Stimulated activated CD8-positive, alpha-beta memory T cell treated with anti-CD3 and anti-CD28 coated beads, Interleukin-15, amount 100 ng/mL, for 24 hours (primary cell): ENCODE measurements around the gene SARDH.

Experiments used
- DNase-seq: peaks from one replicate; pipeline ENCODE4 v3.0.0-alpha.2; 2020; ENCODE audit warnings: low read depth

The SARDH gene

GRCh38 chr9:133669182-133669801 lies 68.9 kb downstream of the SARDH start:
- DNase-seq: no peak

DNA sequence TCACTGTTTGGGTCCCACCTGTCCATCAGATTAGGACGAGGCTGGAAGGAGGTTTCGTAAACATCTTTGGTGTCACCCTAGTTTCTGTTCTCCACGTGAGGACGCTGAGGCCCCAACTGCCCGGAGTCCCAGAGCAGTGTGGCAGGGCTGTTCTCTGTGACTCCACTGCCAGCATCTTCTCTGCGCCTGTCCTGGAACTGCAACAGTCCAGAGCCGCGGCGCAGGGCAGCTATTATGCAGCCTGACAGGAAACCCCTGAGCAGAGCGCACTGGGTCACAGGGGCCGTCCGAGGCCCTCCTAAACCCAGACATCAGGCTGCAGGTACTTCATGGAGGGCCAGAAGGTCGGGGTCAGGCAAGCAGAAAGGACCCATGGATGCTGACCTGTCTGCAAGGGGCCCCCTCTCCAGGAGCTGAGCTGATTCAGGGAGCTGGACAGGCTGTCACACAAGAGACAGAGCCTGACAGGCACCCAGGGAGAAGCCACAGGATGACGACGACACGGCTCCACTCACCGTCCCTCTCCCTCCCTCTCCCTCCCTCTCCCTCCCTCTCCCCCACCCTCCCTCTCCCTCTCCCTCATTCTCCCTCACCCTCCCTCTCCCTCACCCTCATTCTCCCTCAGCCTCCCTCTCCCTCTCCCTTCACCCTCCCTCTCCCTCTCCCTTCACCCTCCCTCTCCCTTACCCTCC lies 70.2 kb downstream of the SARDH start:
- no peak for DNase-seq

GRCh38 chr9:133666845-133667244 lies 71.3 kb downstream of the SARDH start:
- no peak for DNase-seq

GRCh38 chr9:133666387-133666786 lies 71.8 kb downstream of the SARDH start:
- DNase-seq: no peak

- no peak for DNase-seq
Observed at GRCh38 chr9:133665535-133665934, 72.6 kb downstream of the SARDH start.

- DNase-seq: no peak
Observed at GRCh38 chr9:133665096-133665495, 73.1 kb downstream of the SARDH start.

DNA sequence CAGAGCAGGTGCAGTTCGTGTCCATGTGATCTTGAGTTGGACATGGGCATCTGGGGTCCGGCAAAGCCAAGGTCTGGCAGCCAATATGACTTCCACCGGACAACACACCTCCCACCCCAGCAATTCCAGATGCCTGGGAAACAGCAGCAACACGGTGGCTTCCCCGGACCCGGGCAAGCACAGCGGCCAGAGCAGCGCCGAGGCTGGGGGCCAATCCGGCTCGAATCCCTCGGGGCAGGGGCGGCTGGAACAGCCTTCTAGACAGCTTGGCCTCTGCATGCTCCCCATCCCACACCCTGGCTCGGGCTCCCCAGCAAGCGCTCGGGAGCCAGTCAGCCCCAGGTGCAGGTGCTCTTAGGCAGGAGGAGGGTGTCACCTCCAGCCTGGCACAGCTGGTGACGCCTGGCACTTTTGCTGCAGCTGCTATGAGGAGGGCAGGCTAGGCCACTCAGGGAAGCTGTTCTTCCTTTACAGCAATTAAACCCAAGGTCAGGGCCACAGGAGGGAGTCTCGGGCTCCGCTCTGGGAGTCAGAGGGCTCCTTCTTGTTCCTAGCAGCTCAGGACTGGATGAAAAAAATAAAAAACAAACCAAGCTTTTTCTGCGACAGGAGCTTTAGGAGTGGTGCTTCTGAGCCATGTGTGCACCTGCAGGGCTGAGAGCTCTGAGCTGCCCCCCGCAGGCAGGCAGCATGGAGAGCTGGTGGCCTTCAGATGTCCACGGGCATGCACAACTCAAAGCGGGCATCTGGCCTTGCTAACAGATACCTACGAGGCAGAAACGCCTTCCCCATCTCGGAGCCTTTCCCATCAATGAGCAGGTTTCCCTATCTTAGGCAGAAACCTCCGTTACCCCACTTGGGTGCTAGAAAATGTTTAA lies 73.7 kb downstream of the SARDH start:
- DNase-seq: no peak

- DNase-seq: no peak
Observed at GRCh38 chr9:133661846-133662540, 76.2 kb downstream of the SARDH start.

DNA sequence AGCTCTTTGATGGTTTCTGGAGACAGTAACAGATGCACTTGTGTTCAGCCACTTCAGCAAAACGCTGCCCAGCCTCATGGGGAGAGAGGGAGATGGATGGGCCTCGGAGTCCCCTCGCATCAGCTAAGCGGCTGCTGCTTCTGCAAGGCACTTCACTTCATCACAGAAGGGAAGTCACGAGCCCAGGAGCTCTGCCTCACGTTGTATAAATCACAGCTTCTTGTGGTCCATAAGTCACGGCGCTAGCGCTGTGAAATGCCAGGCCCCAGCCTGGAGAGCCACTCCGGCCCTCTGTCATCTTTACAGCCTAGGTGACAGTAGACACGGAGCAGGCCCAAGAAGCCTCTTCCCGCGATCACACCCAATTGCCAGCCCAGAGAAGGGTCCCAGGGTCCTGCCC lies 78.6 kb downstream of the SARDH start:
- DNase-seq: no peak

DNA sequence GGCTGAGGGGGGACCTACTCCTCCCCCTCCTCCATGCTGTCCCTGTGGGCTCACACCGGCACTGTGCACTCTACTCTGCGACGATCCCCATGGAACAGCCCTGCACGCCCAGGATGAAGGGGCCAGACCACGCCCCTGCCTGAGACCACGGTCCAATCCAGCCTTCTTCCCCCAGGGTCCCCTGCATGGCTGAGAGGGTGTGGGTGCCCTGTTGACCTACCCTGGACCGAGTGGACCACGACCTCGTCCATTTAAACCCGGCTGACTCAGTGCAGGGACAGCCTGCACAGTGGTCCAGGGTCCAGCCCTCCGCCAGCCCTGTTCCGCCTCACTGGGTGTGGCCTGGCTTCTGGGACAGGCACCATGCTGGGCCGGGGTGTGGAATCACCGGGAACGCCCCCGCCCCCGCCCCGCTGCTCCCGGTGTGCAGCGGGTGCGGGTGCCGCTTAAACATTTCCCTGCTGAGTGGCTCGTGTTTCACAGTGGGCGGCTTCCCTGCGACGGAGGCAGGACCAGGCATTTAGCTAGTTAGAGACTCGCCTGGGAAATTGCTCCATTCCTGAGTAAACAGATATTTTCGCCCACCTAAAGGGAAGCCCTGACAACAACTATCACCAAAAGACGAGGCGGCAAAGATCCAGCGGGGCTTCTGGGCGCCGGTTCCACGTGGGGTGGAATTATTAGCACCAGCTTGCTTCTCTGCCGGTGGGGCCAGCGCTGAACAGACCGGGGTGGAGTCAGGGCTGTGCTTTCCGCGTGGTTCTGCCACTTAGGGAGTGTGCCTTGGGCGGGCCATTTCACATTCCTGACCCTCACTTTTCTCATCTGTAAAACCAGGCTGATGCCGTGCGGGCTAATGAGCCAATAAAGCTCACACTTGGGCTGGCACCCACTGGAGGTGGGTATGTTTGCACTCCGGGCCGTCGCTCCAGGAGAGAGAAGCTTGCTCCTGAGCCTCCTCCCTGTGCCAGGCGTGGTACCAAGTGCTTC lies 79.4 kb downstream of the SARDH start:
- DNase-seq: no peak

- no peak for DNase-seq
Observed at GRCh38 chr9:133657120-133657661, 81.0 kb downstream of the SARDH start.

- no peak for DNase-seq
Observed at GRCh38 chr9:133656211-133657119, 81.7 kb downstream of the SARDH start.

GRCh38 chr9:133655701-133656100 lies 82.5 kb downstream of the SARDH start:
- DNase-seq: no peak

DNA sequence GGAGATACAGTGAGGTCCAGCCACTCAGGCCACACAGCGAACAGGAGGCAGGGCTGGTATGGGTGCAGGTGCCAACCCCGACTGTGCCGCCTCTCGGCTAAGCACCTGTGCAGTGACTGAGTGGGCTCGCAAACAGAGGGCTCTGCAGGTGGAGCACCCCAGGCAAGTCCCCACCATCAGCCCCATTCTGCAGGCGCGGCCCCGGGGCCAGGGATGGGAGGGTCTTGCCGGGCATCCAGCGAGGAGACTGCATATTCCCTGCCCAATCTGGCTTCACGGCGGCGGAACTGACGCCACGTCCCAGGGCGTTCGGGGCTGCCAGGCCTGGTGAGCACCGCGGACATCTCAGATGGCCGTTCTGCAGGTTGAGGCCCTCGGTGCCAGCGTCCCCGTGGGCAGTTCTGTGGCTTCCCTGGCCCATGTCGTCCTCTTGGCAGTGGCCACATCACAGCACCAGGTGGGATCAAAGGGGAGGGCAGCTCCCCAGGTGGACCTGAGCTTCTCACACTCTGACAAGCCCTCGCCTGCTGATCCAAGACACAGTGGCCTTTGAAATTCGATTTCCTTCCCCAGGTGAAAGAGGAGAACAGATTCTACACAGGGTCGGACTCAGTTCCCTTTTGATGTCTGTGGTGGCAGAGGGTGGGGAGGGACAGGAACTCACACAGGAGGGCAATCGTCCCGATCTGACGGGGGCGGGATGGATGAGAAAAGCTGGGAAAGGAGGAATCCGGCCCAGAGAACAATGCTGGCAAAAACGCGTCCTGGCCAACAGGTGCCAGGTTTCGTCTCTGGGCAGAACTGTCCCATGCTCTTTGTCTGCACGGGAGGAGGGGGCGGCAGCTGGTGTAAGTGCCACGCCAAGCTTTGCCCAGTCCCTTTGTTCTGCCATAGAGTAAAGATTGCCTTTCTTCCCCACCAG lies 83.2 kb downstream of the SARDH start:
- DNase-seq: no peak

DNA sequence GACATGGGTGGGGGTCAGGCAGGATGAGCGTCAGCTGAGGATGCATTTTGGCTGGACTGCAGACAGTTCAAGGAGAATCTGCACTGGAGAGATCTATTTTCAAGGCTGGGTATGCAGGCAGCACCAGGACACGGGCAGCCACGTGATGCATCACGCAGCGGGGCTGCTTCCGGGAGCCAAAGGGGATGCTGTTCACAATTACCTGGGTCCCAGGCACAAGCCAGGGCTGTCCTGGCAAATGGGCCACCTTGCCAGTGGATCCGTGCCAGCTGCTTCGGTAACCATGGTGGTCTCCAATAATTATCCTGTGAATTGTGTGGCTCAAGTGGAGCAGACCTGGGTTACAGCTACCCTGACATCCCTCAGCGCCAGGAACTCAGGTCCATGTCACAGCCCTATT lies 84.5 kb downstream of the SARDH start:
- no peak for DNase-seq

GRCh38 chr9:133650026-133650425 lies 88.1 kb downstream of the SARDH start:
- no peak for DNase-seq

GRCh38 chr9:133649194-133649593 lies 89.0 kb downstream of the SARDH start:
- no peak for DNase-seq

DNA sequence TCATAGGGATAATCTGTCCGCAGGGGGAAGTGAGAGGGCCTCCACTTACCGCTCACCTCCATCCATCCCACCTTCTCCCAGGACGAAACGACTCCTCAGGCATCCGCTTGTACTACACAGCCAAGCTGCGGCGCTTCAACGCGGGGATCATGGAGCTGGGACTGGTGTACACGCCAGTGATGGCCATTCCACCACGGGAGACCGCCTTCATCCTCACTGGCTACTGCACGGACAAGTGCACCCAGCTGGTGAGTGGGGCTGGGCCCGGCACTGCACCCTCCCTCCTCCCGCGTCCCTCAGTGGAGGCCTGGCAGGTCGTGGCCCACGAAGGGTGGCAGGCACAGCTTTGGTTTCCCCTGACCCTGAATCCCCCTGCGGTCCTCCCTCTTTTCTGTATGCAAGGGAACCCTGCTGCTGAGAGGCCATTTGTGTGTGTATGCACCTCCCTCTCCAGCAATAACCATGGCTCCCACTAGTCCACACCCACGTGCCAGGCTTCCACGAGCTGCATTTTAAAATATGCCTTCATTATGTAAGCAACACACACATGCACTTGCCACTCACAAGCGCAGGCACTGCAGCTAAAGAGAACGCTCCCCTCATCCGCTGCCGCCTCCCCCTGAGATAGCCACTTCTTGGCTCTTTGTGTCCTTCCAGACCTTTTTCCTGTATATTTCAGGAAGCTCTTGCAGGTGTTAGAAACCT lies 90.2 kb downstream of the SARDH start:
- no peak for DNase-seq
